Upper lobe of right lung (tissue), 1 donor: ENCODE data around the gene EPS8L1. TPM values are rescaled to one million over a fixed set of nuclear protein-coding genes. Genes with fewer than 3 reads are reported as not detected.

ENCODE experiments used
- ATAC-seq: fragments of 200-7000 bp; cut with Tn5 transposase; one replicate; pipeline ENCODE4 v1.9.1; 2020; ENCODE audit warnings: mild to moderate bottlenecking, moderate library complexity
- DNase-seq: peaks from one replicate; pipeline ENCODE4 v3.0.0-alpha.2; 2020
- H3K27ac ChIP-seq: fragments of 200-600 bp; one replicate; pipeline ENCODE4 v1.8.0; 2022
- H3K27me3 ChIP-seq: fragments of 200-600 bp; one replicate; pipeline ENCODE4 v1.8.0; 2022; ENCODE audit warnings: mild to moderate bottlenecking
- H3K36me3 ChIP-seq: fragments of 200-600 bp; one replicate; pipeline ENCODE4 v1.8.0; 2022
- H3K4me1 ChIP-seq: fragments of 200-600 bp; one replicate; pipeline ENCODE4 v1.8.0; 2022
- H3K4me3 ChIP-seq: fragments of 200-600 bp; one replicate; pipeline ENCODE4 v1.8.0; 2022; ENCODE audit warnings: mild to moderate bottlenecking
- H3K9me3 ChIP-seq: fragments of 200-600 bp; one replicate; pipeline ENCODE4 v1.8.0; 2022
- CTCF ChIP-seq: fragments of 200-600 bp; IDR thresholded peaks from one replicate; pipeline ENCODE4 v1.8.0; 2022; ENCODE audit warnings: antibody characterized with exemption
- intact Hi-C: fragments of 100-400 bp; cut with DNase I; formaldehyde crosslinking; loops from one replicate; pipeline ENCODE4 v1.11.0; 2022
- total RNA-seq: library from RNA; stranded (reverse); fragmentation: NEBNext Ultra II Directional; extraction: Animal tissue kit (Norgen Biotek cat#: 25700); gene quantifications from one replicate; pipeline ENCODE4 v1.2.1, GENCODE V29; 2021
- donor health status: DM: no; HTN: yes; CAD: no; lungs with severe emphysema.

Gene EPS8L1
- total RNA-seq, 1 donor from 2014 or later: 35.6 TPM

GRCh38 chr19:55076321-55076720 lies 652 bp downstream of the EPS8L1 start:
- ATAC-seq (no peak), DNase-seq (no peak)
- no peaks in the 10 kb centered on the region for H3K9me3 ChIP-seq
- no peaks in the 10 kb centered on the region for H3K36me3 ChIP-seq
- H3K27ac ChIP-seq: no peak overlapping the region
- peaks cover 10% of the 10 kb centered on the region for H3K4me1 ChIP-seq
- intact Hi-C loops: no loop called here
- TF ChIP-seq CTCF: no peak
- peaks cover 35% of the 10 kb centered on the region for H3K27me3 ChIP-seq
- no peak overlapping the region for H3K4me3 ChIP-seq

GRCh38 chr19:55077106-55077505 lies 1.4 kb downstream of the EPS8L1 start:
- Histone ChIP-seq H3K27ac (no peak overlapping the region), H3K4me1 (peaks cover 16% of the 10 kb centered on the region), H3K4me3 (no peak overlapping the region), H3K36me3 (no peaks in the 10 kb centered on the region), H3K27me3 (peaks cover 34% of the 10 kb centered on the region), H3K9me3 (no peaks in the 10 kb centered on the region)
- DNase-seq: no peak
- ATAC-seq: no peak
- TF ChIP-seq CTCF: no peak
- intact Hi-C loops: no loop called here

- no peaks in the 10 kb centered on the region for H3K9me3 ChIP-seq
- H3K27ac ChIP-seq: no peak overlapping the region
- intact Hi-C loops: no loop called here
- no peak overlapping the region for H3K4me3 ChIP-seq
- no peaks in the 10 kb centered on the region for H3K36me3 ChIP-seq
- peaks cover 20% of the 10 kb centered on the region for H3K4me1 ChIP-seq
- no peak for DNase-seq
- TF ChIP-seq CTCF: no peak
- H3K27me3 ChIP-seq: peaks cover 42% of the 10 kb centered on the region
- ATAC-seq: no peak
Measured at GRCh38 chr19:55078996-55079395, 3.3 kb downstream of the EPS8L1 start.

- Histone ChIP-seq H3K27ac (no peak overlapping the region), H3K36me3 (no peaks in the 10 kb centered on the region), H3K27me3 (peaks cover 44% of the 10 kb centered on the region), H3K4me1 (peaks cover 20% of the 10 kb centered on the region), H3K9me3 (no peaks in the 10 kb centered on the region), H3K4me3 (no peak overlapping the region)
- ATAC-seq: no peak
- intact Hi-C loops: no loop called here
- TF ChIP-seq CTCF: no peak
- no peak for DNase-seq
Measured at GRCh38 chr19:55079400-55080038, 3.9 kb downstream of the EPS8L1 start.

- Histone ChIP-seq H3K4me3 (peak overlapping the region; percentile 61), H3K9me3 (no peaks in the 10 kb centered on the region), H3K36me3 (no peaks in the 10 kb centered on the region), H3K27ac (peak overlapping the region; percentile 26), H3K27me3 (peaks cover 44% of the 10 kb centered on the region), H3K4me1 (peaks cover 16% of the 10 kb centered on the region)
- DNase-seq (peak; percentile 91), ATAC-seq (peak; percentile 85)
- TF ChIP-seq CTCF: no peak
- intact Hi-C loops: no loop called here
Measured at GRCh38 chr19:55080121-55080967, 4.7 kb downstream of the EPS8L1 start.
